ENCODE data around the gene RETNLB.

Gene RETNLB

GRCh38 chr3:108757404-108757982 is at the start of gene RETNLB:
Gene RETNLB, minus strand, starts transcription at chr3:108757410. Its CDS starts 225 bp downstream, at chr3:108757185.
- Histone ChIP-seq H3K4me3 (ENCODE audit: low read length in 2 of 2) (peak within 1 kb of the TSS; percentile 64 to 65), H3K36me3 (ENCODE audit: control insufficient read depth in 2 of 2, insufficient read depth in 2 of 2, low read length in 2 of 2) (no peaks in the 10 kb centered on the region), H3K27me3 (ENCODE audit: control insufficient read depth in 2 of 2, insufficient read depth in 2 of 2, low read length in 2 of 2) (no peaks in the 10 kb centered on the region), H3K9ac (ENCODE audit: low read depth in 1 of 2, low read length in 2 of 2) (peak within 1 kb of the TSS in 1 of 2 donors; percentile 10), H3K27ac (ENCODE audit: low read depth in 2 of 2, low read length in 2 of 2) (peak within 1 kb of the TSS; percentile 2 to 48), H3K4me1 (ENCODE audit: control insufficient read depth in 2 of 2, insufficient read depth in 2 of 2, low read length in 2 of 2) (peaks cover 0 to 8% of the 10 kb centered on the region in 2 donors), H3K9me3 (ENCODE audit: control insufficient read depth in 2 of 2, low read length in 2 of 2) (no peaks in the 10 kb centered on the region)

GRCh38 chr3:108806316-108806715 is 49.1 kb upstream of the RETNLB start:
- Histone ChIP-seq H3K27me3 (ENCODE audit: control insufficient read depth in 2 of 2, insufficient read depth in 2 of 2, low read length in 2 of 2) (no peaks in the 10 kb centered on the region), H3K4me3 (ENCODE audit: low read length in 2 of 2) (no peak overlapping the region), H3K9me3 (ENCODE audit: control insufficient read depth in 2 of 2, low read length in 2 of 2) (no peaks in the 10 kb centered on the region), H3K9ac (ENCODE audit: low read depth in 1 of 2, low read length in 2 of 2) (no peak overlapping the region), H3K27ac (ENCODE audit: low read depth in 2 of 2, low read length in 2 of 2) (no peak overlapping the region), H3K36me3 (ENCODE audit: control insufficient read depth in 2 of 2, insufficient read depth in 2 of 2, low read length in 2 of 2) (no peaks in the 10 kb centered on the region), H3K4me1 (ENCODE audit: control insufficient read depth in 2 of 2, insufficient read depth in 2 of 2, low read length in 2 of 2) (peaks cover 2 to 5% of the 10 kb centered on the region in 2 donors)

- H3K9me3 ChIP-seq (ENCODE audit: control insufficient read depth in 2 of 2, low read length in 2 of 2), result no peaks in the 10 kb centered on the region
- no peak overlapping the region for H3K4me3 ChIP-seq (ENCODE audit: low read length in 2 of 2)
- H3K36me3 ChIP-seq (ENCODE audit: control insufficient read depth in 2 of 2, insufficient read depth in 2 of 2, low read length in 2 of 2), result no peaks in the 10 kb centered on the region
- H3K27ac ChIP-seq (ENCODE audit: low read depth in 2 of 2, low read length in 2 of 2), result no peak overlapping the region
- no peak overlapping the region for H3K9ac ChIP-seq (ENCODE audit: low read depth in 1 of 2, low read length in 2 of 2)
- peaks cover 2 to 5% of the 10 kb centered on the region in 2 donors for H3K4me1 ChIP-seq (ENCODE audit: control insufficient read depth in 2 of 2, insufficient read depth in 2 of 2, low read length in 2 of 2)
- no peaks in the 10 kb centered on the region for H3K27me3 ChIP-seq (ENCODE audit: control insufficient read depth in 2 of 2, insufficient read depth in 2 of 2, low read length in 2 of 2)
Observed at GRCh38 chr3:108804966-108805365, 47.8 kb upstream of the RETNLB start.

- Histone ChIP-seq H3K4me3 (ENCODE audit: low read length in 2 of 2) (no peak overlapping the region), H3K27ac (ENCODE audit: low read depth in 2 of 2, low read length in 2 of 2) (no peak overlapping the region), H3K36me3 (ENCODE audit: control insufficient read depth in 2 of 2, insufficient read depth in 2 of 2, low read length in 2 of 2) (no peaks in the 10 kb centered on the region), H3K27me3 (ENCODE audit: control insufficient read depth in 2 of 2, insufficient read depth in 2 of 2, low read length in 2 of 2) (no peaks in the 10 kb centered on the region), H3K9ac (ENCODE audit: low read depth in 1 of 2, low read length in 2 of 2) (no peak overlapping the region), H3K4me1 (ENCODE audit: control insufficient read depth in 2 of 2, insufficient read depth in 2 of 2, low read length in 2 of 2) (peaks cover 2 to 5% of the 10 kb centered on the region in 2 donors), H3K9me3 (ENCODE audit: control insufficient read depth in 2 of 2, low read length in 2 of 2) (no peaks in the 10 kb centered on the region)
Observed at GRCh38 chr3:108804437-108804836, 47.2 kb upstream of the RETNLB start.

GRCh38 chr3:108791473-108791872 is 34.3 kb upstream of the RETNLB start:
- Histone ChIP-seq H3K36me3 (ENCODE audit: control insufficient read depth in 2 of 2, insufficient read depth in 2 of 2, low read length in 2 of 2) (no peaks in the 10 kb centered on the region), H3K4me1 (ENCODE audit: control insufficient read depth in 2 of 2, insufficient read depth in 2 of 2, low read length in 2 of 2) (no peaks in the 10 kb centered on the region), H3K4me3 (ENCODE audit: low read length in 2 of 2) (no peak overlapping the region), H3K27ac (ENCODE audit: low read depth in 2 of 2, low read length in 2 of 2) (no peak overlapping the region), H3K9ac (ENCODE audit: low read depth in 1 of 2, low read length in 2 of 2) (no peak overlapping the region), H3K9me3 (ENCODE audit: control insufficient read depth in 2 of 2, low read length in 2 of 2) (no peaks in the 10 kb centered on the region), H3K27me3 (ENCODE audit: control insufficient read depth in 2 of 2, insufficient read depth in 2 of 2, low read length in 2 of 2) (no peaks in the 10 kb centered on the region)

GRCh38 chr3:108780235-108780634 is 23.0 kb upstream of the RETNLB start:
- H3K36me3 ChIP-seq (ENCODE audit: control insufficient read depth in 2 of 2, insufficient read depth in 2 of 2, low read length in 2 of 2), result no peaks in the 10 kb centered on the region
- H3K27ac ChIP-seq (ENCODE audit: low read depth in 2 of 2, low read length in 2 of 2), result no peak overlapping the region
- no peaks in the 10 kb centered on the region for H3K27me3 ChIP-seq (ENCODE audit: control insufficient read depth in 2 of 2, insufficient read depth in 2 of 2, low read length in 2 of 2)
- peaks cover 0 to 2% of the 10 kb centered on the region in 2 donors for H3K4me1 ChIP-seq (ENCODE audit: control insufficient read depth in 2 of 2, insufficient read depth in 2 of 2, low read length in 2 of 2)
- H3K9me3 ChIP-seq (ENCODE audit: control insufficient read depth in 2 of 2, low read length in 2 of 2), result no peaks in the 10 kb centered on the region
- no peak overlapping the region for H3K9ac ChIP-seq (ENCODE audit: low read depth in 1 of 2, low read length in 2 of 2)
- no peak overlapping the region for H3K4me3 ChIP-seq (ENCODE audit: low read length in 2 of 2)

- Histone ChIP-seq H3K4me3 (ENCODE audit: low read length in 2 of 2) (no peak overlapping the region), H3K9ac (ENCODE audit: low read depth in 1 of 2, low read length in 2 of 2) (no peak overlapping the region), H3K9me3 (ENCODE audit: control insufficient read depth in 2 of 2, low read length in 2 of 2) (no peaks in the 10 kb centered on the region), H3K36me3 (ENCODE audit: control insufficient read depth in 2 of 2, insufficient read depth in 2 of 2, low read length in 2 of 2) (no peaks in the 10 kb centered on the region), H3K27ac (ENCODE audit: low read depth in 2 of 2, low read length in 2 of 2) (no peak overlapping the region), H3K4me1 (ENCODE audit: control insufficient read depth in 2 of 2, insufficient read depth in 2 of 2, low read length in 2 of 2) (peaks cover 0 to 2% of the 10 kb centered on the region in 2 donors), H3K27me3 (ENCODE audit: control insufficient read depth in 2 of 2, insufficient read depth in 2 of 2, low read length in 2 of 2) (no peaks in the 10 kb centered on the region)
Observed at GRCh38 chr3:108779496-108779895, 22.3 kb upstream of the RETNLB start.

GRCh38 chr3:108775649-108776048 is 18.4 kb upstream of the RETNLB start:
- Histone ChIP-seq H3K27me3 (ENCODE audit: control insufficient read depth in 2 of 2, insufficient read depth in 2 of 2, low read length in 2 of 2) (no peaks in the 10 kb centered on the region), H3K27ac (ENCODE audit: low read depth in 2 of 2, low read length in 2 of 2) (no peak overlapping the region), H3K36me3 (ENCODE audit: control insufficient read depth in 2 of 2, insufficient read depth in 2 of 2, low read length in 2 of 2) (no peaks in the 10 kb centered on the region), H3K9ac (ENCODE audit: low read depth in 1 of 2, low read length in 2 of 2) (no peak overlapping the region), H3K9me3 (ENCODE audit: control insufficient read depth in 2 of 2, low read length in 2 of 2) (no peaks in the 10 kb centered on the region), H3K4me1 (ENCODE audit: control insufficient read depth in 2 of 2, insufficient read depth in 2 of 2, low read length in 2 of 2) (peaks cover 0 to 2% of the 10 kb centered on the region in 2 donors), H3K4me3 (ENCODE audit: low read length in 2 of 2) (no peak overlapping the region)

- Histone ChIP-seq H3K27ac (ENCODE audit: low read depth in 2 of 2, low read length in 2 of 2) (no peak overlapping the region), H3K9me3 (ENCODE audit: control insufficient read depth in 2 of 2, low read length in 2 of 2) (no peaks in the 10 kb centered on the region)
Observed at GRCh38 chr3:108767253-108767652, 10.0 kb upstream of the RETNLB start.

GRCh38 chr3:108755686-108756085 is 1.5 kb downstream of the RETNLB start:
- no peaks in the 10 kb centered on the region for H3K27me3 ChIP-seq (ENCODE audit: control insufficient read depth in 2 of 2, insufficient read depth in 2 of 2, low read length in 2 of 2)
- H3K9me3 ChIP-seq (ENCODE audit: control insufficient read depth in 2 of 2, low read length in 2 of 2), result no peaks in the 10 kb centered on the region
- no peak overlapping the region for H3K9ac ChIP-seq (ENCODE audit: low read depth in 1 of 2, low read length in 2 of 2)
- peaks cover 0 to 8% of the 10 kb centered on the region in 2 donors for H3K4me1 ChIP-seq (ENCODE audit: control insufficient read depth in 2 of 2, insufficient read depth in 2 of 2, low read length in 2 of 2)
- H3K4me3 ChIP-seq (ENCODE audit: low read length in 2 of 2), result peak overlapping the region; percentile 47 to 64
- no peak overlapping the region for H3K27ac ChIP-seq (ENCODE audit: low read depth in 2 of 2, low read length in 2 of 2)
- no peaks in the 10 kb centered on the region for H3K36me3 ChIP-seq (ENCODE audit: control insufficient read depth in 2 of 2, insufficient read depth in 2 of 2, low read length in 2 of 2)

More at GRCh38 chr3:108767253-108767652, 10.0 kb upstream of the RETNLB start:
- Histone ChIP-seq H3K36me3 (ENCODE audit: control insufficient read depth in 2 of 2, insufficient read depth in 2 of 2, low read length in 2 of 2) (no peaks in the 10 kb centered on the region), H3K9ac (ENCODE audit: low read depth in 1 of 2, low read length in 2 of 2) (no peak overlapping the region), H3K4me3 (ENCODE audit: low read length in 2 of 2) (no peak overlapping the region), H3K4me1 (ENCODE audit: control insufficient read depth in 2 of 2, insufficient read depth in 2 of 2, low read length in 2 of 2) (no peaks in the 10 kb centered on the region), H3K27me3 (ENCODE audit: control insufficient read depth in 2 of 2, insufficient read depth in 2 of 2, low read length in 2 of 2) (no peaks in the 10 kb centered on the region)

Measured in mucosa of rectum (tissue), 2 donors.